Activated B cell treated with CpG ODN at 0.5 μM for 24 hours (primary cell): ENCODE data around the gene NUP214. TPM values are rescaled to one million over a fixed set of nuclear protein-coding genes. Genes with fewer than 3 reads are reported as not detected.
A peak's percentile ranks its signal among the peaks of the same experiment; 100 is the strongest.

Source experiments
- ATAC-seq: fragments of 200-7000 bp; cut with Tn5 transposase; one replicate; pipeline ENCODE4 v1.10.0; 2021; ENCODE audit warnings: low read depth, mild to moderate bottlenecking, moderate library complexity
- CTCF ChIA-PET: fragments of 350-600 bp; sonication (Branson Sonifier 250); formaldehyde crosslinking; loops from one replicate; lab custom pipeline; 2021; ENCODE audit warnings: antibody characterized with exemption; lab: Charles Lee
- POLR2A ChIA-PET: fragments of 350-600 bp; sonication (Branson Sonifier 250); formaldehyde crosslinking; loops from one replicate; lab custom pipeline; 2021; ENCODE audit warnings: antibody characterized with exemption; lab: Charles Lee
- DNase-seq: peaks from one replicate; pipeline ENCODE4 v3.0.0; 2022
- H3K27ac Mint-ChIP-seq: one replicate; pipeline ENCODE4 v1.8.0; 2020; ENCODE audit warnings: mixed read lengths
- H3K27me3 Mint-ChIP-seq: one replicate; pipeline ENCODE4 v1.8.0; 2021; ENCODE audit warnings: mixed read lengths
- H3K36me3 Mint-ChIP-seq: one replicate; pipeline ENCODE4 v1.8.0; 2021; ENCODE audit warnings: low read depth, mixed read lengths
- H3K4me1 Mint-ChIP-seq: one replicate; pipeline ENCODE4 v1.8.0; 2021; ENCODE audit warnings: mixed read lengths
- H3K4me3 Mint-ChIP-seq: one replicate; pipeline ENCODE4 v1.8.0; 2020; ENCODE audit warnings: mild to moderate bottlenecking, mixed read lengths
- H3K9me3 Mint-ChIP-seq: one replicate; pipeline ENCODE4 v1.8.0; 2020; ENCODE audit warnings: mixed read lengths
- CTCF ChIP-seq: fragments of 200-600 bp; IDR thresholded peaks from one replicate; pipeline ENCODE4 v1.8.0; 2022; ENCODE audit warnings: antibody characterized with exemption, mild to moderate bottlenecking
- intact Hi-C: fragments of 100-400 bp; cut with micrococcal nuclease; formaldehyde crosslinking; loops from one replicate; pipeline ENCODE4 v1.15.1; 2024
- total RNA-seq: library from RNA; stranded (reverse); gene quantifications from 2 replicates; pipeline ENCODE4 v1.2.3, GENCODE V29; 2022

The NUP214 gene
- total RNA-seq, 1 donor from 2014 or later, result 90.9 TPM

- H3K27ac Mint-ChIP-seq, result no peak overlapping the region
- H3K27me3 Mint-ChIP-seq, result no peaks in the 10 kb centered on the region
- no peak for TF ChIP-seq CTCF
- ATAC-seq (no peak), DNase-seq (no peak)
- peaks cover 55% of the 10 kb centered on the region for H3K36me3 Mint-ChIP-seq
- no peaks in the 10 kb centered on the region for H3K9me3 Mint-ChIP-seq
- ChIA-PET CTCF (no interaction called here), POLR2A (no interaction called here)
- H3K4me1 Mint-ChIP-seq, result peaks cover 7% of the 10 kb centered on the region
- no peak overlapping the region for H3K4me3 Mint-ChIP-seq
- intact Hi-C loops, result no loop called here
Observed at GRCh38 chr9:131222460-131222859, 97.1 kb downstream of the NUP214 start.

- Mint-ChIP-seq H3K4me1 (peaks cover 13% of the 10 kb centered on the region), H3K27me3 (no peaks in the 10 kb centered on the region), H3K9me3 (no peaks in the 10 kb centered on the region), H3K27ac (no peak overlapping the region), H3K4me3 (no peak overlapping the region), H3K36me3 (peaks cover 58% of the 10 kb centered on the region)
- no peak for TF ChIP-seq CTCF
- DNase-seq (no peak), ATAC-seq (no peak)
- ChIA-PET CTCF (no interaction called here), POLR2A (no interaction called here)
- intact Hi-C loops, result no loop called here
Observed at GRCh38 chr9:131226226-131226625, 100.8 kb downstream of the NUP214 start.

GRCh38 chr9:131227112-131227958 is 101.9 kb downstream of the NUP214 start:
- TF ChIP-seq CTCF, result no peak
- ChIA-PET POLR2A (no interaction called here), CTCF (no interaction called here)
- no peak for DNase-seq
- no peaks in the 10 kb centered on the region for H3K9me3 Mint-ChIP-seq
- no peak overlapping the region for H3K27ac Mint-ChIP-seq
- intact Hi-C loops, result no loop called here
- no peak overlapping the region for H3K4me3 Mint-ChIP-seq
- ATAC-seq, result no peak
- peaks cover 67% of the 10 kb centered on the region for H3K36me3 Mint-ChIP-seq
- peaks cover 13% of the 10 kb centered on the region for H3K4me1 Mint-ChIP-seq
- no peaks in the 10 kb centered on the region for H3K27me3 Mint-ChIP-seq

- H3K36me3 Mint-ChIP-seq, result peaks cover 63% of the 10 kb centered on the region
- POLR2A ChIA-PET, result no interaction called here
- H3K27me3 Mint-ChIP-seq, result no peaks in the 10 kb centered on the region
- CTCF ChIA-PET, result no interaction called here
- no peak for TF ChIP-seq CTCF
- ATAC-seq, result peak; percentile 37
- H3K4me1 Mint-ChIP-seq, result peaks cover 13% of the 10 kb centered on the region
- intact Hi-C loops, result no loop called here
- H3K4me3 Mint-ChIP-seq, result no peak overlapping the region
- H3K9me3 Mint-ChIP-seq, result no peaks in the 10 kb centered on the region
- no peak for DNase-seq
- H3K27ac Mint-ChIP-seq, result peak overlapping the region; percentile 36
Observed at GRCh38 chr9:131227959-131228460, 102.6 kb downstream of the NUP214 start.

- H3K27me3 Mint-ChIP-seq, result no peaks in the 10 kb centered on the region
Observed at GRCh38 chr9:131228988-131229387, 103.6 kb downstream of the NUP214 start.

More at GRCh38 chr9:131228988-131229387, 103.6 kb downstream of the NUP214 start:
- CTCF ChIA-PET, result no interaction called here
- peaks cover 69% of the 10 kb centered on the region for H3K36me3 Mint-ChIP-seq
- no peak for TF ChIP-seq CTCF
- no peak for DNase-seq
- POLR2A ChIA-PET, result no interaction called here
- ATAC-seq, result no peak
- H3K9me3 Mint-ChIP-seq, result no peaks in the 10 kb centered on the region
- H3K4me3 Mint-ChIP-seq, result no peak overlapping the region
- intact Hi-C loops, result no loop called here
- peaks cover 13% of the 10 kb centered on the region for H3K4me1 Mint-ChIP-seq
- no peak overlapping the region for H3K27ac Mint-ChIP-seq
